ENCODE measurements around the gene ASTN2.

GRCh38 chr9:117444501-117444900 is 29.6 kb upstream of the ASTN2 start:
- TF ChIP-seq, protein P1, sequence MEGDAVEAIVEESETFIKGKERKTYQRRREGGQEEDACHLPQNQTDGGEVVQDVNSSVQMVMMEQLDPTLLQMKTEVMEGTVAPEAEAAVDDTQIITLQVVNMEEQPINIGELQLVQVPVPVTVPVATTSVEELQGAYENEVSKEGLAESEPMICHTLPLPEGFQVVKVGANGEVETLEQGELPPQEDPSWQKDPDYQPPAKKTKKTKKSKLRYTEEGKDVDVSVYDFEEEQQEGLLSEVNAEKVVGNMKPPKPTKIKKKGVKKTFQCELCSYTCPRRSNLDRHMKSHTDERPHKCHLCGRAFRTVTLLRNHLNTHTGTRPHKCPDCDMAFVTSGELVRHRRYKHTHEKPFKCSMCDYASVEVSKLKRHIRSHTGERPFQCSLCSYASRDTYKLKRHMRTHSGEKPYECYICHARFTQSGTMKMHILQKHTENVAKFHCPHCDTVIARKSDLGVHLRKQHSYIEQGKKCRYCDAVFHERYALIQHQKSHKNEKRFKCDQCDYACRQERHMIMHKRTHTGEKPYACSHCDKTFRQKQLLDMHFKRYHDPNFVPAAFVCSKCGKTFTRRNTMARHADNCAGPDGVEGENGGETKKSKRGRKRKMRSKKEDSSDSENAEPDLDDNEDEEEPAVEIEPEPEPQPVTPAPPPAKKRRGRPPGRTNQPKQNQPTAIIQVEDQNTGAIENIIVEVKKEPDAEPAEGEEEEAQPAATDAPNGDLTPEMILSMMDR (IDR thresholded peaks at IDR 0.05): no peak
- TF ChIP-seq EP300 (IDR thresholded peaks at IDR 0.05) (no peak), POLR2AphosphoS5 (IDR thresholded peaks at IDR 0.05) (no peak)
